Measurements from ENCODE around the gene ARHGAP10.

The ARHGAP10 gene

GRCh38 chr4:148006001-148006400 lies 274.1 kb downstream of the ARHGAP10 start:
- no peak for DNase-seq

DNA sequence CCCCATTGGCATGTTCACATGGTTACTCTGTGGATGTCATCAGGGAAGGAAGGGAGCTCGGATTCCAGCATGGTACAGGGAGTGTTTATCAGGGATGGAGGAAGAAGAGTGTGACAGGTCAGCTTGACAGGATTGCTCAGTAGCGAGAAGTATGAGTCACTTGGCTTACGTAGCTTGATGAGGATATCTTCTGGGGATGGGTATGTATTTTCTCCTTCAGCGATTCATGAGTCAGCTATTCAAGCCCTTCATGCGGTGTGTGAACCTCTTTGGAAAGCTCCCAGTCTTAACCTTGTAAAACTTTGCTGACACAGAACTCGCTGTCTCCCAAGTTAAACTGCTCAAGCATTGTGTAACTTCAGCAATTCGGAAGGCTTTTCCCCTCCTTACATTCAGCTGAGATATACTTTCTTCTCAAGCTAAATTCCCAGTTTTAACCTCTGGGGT lies 275.4 kb downstream of the ARHGAP10 start:
- no peak for DNase-seq

DNA sequence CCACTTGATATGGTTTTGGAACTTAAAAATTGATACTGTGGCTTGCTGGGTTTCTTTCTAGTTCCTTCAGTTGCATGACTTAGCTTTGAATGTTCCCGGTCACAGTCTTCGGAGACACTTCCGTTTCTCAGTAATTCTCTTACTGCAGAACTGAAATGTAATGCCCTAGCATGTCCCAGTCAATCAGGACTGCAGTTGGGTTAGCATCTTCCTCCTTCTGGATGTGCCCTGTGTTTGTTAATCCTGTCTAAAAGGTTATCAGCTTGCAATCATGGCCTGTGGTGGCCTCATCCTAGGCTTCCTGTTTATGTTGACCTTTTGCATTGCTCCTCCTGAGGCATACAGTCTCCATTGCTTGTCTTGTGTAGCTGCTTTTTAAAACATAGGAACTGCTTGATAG lies 275.9 kb downstream of the ARHGAP10 start:
- DNase-seq = no peak

GRCh38 chr4:148015058-148015457 lies 283.2 kb downstream of the ARHGAP10 start:
- no peak for DNase-seq

DNA sequence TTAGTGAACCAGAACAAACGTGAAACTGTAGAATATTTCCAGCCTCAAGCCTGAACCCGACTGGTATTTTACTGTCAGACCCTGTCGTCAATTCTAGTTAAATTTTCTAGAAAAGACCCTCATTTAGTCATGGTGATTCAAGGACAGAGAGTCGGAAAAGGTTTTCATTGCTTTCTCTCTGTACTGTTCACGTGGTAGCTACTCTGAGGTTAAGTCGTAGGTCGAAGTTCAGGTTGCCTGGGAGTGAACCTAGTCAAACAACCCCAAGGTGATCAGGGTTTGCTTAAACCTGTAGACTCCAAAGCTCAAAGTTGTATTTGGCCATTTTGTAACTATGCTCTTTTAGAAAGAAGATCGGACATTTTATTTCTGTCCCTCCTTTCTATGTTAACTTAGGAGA lies 283.6 kb downstream of the ARHGAP10 start:
- DNase-seq = no peak

GRCh38 chr4:148016063-148016637 lies 284.3 kb downstream of the ARHGAP10 start:
- DNase-seq = no peak

GRCh38 chr4:148017801-148018200 lies 285.9 kb downstream of the ARHGAP10 start:
- DNase-seq = no peak

GRCh38 chr4:148021686-148022085 lies 289.8 kb downstream of the ARHGAP10 start:
- no peak for DNase-seq

DNA sequence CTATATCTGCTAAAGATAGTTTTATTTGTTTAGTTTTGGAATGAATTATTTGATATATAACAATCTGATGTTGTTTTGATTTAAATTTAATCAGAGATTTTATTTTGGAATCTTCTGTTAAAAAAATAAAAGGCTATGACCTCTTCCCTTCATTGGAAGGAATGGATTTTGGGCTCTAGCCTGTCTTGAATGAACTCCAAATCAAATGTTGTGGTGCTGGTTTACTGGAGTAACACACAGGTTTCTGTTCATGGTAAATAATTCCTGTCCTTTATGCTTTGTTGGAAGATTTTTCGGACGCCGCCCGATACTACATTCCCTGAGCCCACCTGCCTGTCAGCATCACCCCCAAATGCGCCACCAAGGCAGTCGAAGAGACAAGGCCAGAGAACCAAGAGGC lies 291.1 kb downstream of the ARHGAP10 start:
- no peak for DNase-seq

DNA sequence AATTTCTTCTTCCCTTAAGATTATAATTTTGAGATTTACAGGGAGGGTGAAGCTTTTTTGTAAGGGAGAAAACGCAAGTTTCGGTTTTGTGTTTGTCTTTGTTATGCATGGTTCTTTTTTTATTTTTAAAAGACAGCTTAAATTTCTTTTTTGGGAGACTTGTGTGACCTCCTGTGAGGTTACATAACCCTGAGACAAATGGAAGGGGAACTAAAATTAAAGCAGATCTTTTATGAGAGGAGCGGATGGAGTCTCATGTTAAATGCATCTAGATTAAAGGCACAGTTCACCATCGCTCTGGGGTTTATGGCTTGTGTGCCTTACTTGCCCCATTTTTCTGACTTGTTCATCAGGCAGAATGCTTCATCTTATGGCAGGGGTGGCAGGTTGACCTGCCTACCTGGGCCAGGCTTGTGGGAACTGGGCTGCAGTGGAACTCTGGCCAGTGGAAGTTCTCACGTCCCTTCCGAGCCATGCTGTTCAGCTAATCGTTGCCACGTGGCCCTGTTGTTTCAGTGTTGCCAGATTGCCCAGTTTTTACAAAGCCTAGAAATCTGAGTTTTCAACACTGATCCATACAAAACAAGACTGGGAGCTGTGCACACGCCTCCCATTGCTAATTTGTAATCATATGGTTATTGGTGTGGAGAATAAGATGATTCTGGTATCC lies 291.8 kb downstream of the ARHGAP10 start:
- DNase-seq = no peak

- no peak for DNase-seq
Observed at GRCh38 chr4:148025981-148026380, 294.1 kb downstream of the ARHGAP10 start.

DNA sequence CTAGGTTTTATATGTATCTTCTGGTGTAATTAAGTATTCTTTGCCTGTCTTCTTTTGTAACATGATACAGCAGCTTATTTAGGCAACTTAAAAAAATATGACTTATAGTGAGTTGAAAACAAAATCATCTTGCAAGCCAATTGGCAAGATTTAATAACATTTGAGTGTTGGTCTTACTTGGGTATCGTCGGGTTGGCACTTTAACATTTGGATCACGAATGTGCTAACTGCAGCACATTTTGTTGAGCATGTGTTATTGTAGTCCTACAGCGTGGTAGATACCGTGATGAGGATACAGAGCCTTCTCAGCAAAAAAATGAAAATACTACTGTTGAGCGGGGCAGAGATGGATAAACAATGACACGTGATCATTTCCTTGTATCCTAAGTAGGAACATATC lies 295.3 kb downstream of the ARHGAP10 start:
- DNase-seq = no peak

DNA sequence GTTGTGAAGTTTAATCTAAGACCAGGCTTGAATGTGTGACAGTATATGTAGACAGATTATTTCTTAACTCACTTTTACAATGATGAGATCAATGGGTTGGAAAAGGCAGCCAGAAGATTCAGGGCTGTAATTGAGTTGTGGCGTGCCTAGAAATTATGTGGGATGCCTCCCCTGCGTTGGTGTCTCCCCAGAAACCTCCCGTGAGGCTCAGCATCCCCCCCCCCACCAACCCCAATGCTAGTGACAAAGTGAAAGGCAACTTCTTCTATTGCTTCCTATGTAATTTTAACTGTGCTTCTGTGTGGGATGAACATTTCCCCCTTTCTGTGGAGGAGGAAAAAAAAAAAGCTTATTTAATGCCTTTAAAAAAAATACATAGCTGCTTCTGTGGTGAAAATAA lies 297.9 kb downstream of the ARHGAP10 start:
- DNase-seq = no peak

DNA sequence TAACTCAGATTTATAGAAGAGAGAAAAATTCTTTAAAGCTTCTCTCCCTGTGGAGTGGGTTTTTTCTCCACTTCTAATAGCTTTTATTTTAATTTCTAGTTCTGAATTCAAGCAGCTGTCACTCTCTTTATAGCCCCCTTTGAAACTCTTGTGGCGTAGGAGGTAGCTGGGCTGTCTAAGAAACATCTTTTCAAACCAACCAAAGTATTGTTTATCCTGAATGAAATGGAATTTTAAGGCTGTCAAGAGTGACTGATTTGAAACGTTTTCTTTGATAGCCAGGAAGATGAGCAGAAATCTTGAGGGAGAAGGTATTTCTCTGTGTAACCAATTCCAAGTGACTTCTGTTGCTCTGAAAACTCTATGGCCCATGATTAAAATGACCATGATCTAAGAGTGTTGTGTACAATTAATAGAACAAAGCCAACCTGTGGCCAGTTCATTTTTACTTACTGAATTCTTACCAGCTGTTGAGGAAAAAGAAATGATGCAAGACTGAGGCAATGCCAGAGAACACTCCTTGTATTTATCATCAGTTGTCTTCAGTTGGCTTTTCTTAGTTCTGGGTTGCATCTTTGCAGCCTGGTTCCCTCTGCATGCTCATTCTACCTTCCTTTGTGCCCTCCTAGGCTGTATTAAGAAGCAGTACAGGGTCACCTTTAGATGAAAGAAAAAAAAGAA lies 298.4 kb downstream of the ARHGAP10 start:
- DNase-seq = no peak

- DNase-seq = no peak
Observed at GRCh38 chr4:148034813-148035212, 302.9 kb downstream of the ARHGAP10 start.

DNA sequence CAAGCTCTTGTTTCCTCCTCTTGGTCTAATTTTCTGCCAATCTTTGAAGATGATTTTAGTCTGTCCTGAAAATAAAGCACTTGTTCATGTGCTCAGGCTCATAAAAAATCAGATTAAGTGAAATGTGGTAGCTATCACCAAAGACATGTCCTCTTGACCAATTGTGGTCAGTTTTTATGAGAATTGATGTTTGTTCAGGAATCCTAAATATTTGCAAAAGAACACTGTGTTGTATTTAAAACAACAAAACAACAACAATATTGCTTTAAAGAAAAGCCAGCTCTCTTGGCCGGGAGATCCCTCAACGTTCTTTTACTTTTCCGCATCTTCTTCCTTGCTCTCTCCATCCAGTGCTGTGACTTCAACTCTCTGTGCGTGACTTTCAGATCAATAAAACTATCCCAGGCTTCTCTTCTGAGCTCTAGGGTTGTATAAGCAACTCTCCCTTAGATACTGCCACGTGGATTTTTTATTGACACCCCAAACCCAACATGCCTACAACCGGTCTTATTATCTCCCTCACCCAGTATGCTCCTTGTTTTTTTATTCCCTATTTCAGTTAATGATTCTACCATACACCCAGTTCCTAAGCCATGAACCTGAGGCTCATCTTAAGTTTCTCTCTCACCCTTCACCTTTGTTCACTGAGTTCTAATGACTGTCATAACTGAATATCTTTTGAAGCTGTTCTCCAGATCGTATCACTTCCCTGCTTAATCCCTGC lies 309.9 kb downstream of the ARHGAP10 start:
- no peak for DNase-seq

DNA sequence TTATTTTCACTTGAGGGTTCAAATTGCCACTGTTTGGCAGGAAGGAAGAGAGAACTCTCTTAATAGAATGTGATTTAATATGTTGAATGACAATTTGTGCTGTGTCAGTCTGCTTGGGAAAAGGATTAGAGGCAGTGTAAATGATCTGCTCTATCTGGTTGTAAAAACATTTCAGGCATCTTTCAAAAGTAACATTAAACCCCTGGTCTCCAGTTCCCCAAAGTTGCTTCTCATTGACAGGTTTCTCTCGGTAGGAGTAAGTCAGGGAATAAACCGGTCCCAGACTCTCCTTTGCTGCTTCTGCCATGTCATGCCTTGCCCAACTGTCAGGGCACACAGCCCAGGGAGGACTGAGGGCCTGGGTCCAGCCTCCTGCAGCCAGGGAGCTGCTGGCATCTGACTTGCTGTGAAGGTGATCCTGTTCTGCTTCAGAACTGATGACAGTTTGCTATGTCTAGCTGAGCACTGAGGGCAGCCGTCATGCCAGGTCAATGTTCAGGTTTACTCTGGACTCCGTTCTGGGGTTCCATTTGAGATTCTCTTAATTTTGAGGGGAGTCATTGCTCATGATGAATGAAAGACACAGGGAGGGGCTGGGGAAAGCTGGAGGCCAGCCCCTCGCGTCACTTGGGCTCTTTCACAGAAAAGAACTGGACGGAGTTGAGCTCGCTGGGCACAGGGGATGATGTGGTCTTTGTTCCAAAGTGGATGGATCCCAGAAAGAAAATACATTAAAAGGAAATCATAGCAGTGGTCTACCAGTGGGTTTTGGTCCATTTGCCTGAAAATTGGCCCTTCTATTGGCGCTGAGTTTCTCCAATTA lies 312.4 kb downstream of the ARHGAP10 start:
- no peak for DNase-seq

GRCh38 chr4:148044912-148045352 lies 313.0 kb downstream of the ARHGAP10 start:
- DNase-seq = no peak

GRCh38 chr4:148048598-148048997 lies 316.7 kb downstream of the ARHGAP10 start:
- DNase-seq = no peak

- no peak for DNase-seq
Observed at GRCh38 chr4:148051403-148051802, 319.5 kb downstream of the ARHGAP10 start.

DNA sequence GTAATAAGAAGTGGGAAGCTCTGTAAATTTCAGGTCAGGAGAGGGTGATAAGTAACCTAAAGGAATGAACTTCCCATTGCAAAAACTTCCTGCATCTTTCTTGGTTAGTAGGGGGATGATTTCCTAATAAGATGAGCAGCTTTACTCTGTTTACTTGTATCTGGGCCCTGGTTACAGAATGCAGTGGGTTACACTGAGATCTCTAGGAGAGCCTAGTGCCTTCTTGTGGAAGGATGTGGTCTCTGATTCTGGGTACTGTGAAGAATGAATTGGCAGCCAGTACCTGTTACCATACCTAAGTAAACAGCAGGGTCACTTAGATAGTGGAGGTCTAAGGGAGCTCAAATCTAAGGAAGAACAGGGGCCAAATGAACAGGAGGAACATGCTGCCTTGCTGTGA lies 320.6 kb downstream of the ARHGAP10 start:
- DNase-seq = no peak

GRCh38 chr4:148053298-148054003 lies 321.6 kb downstream of the ARHGAP10 start:
- DNase-seq = no peak

Data from activated CD4-positive, CD25-positive, alpha-beta regulatory T cell treated with anti-CD3 and anti-CD28 coated beads, Interleukin-2, amount 50 U/mL, for 72 hours (primary cell).